ENCODE measurements around the gene TMEM272. TPM values are rescaled to one million over a fixed set of nuclear protein-coding genes. Genes with fewer than 3 reads are reported as not detected.
A peak's percentile ranks its signal among the peaks of the same experiment; 100 is the strongest.

The TMEM272 gene
- total RNA-seq, 8 experiments from 2014 or later: 0.18 to 0.63 (median 0.29) TPM; not detected in 1

DNA sequence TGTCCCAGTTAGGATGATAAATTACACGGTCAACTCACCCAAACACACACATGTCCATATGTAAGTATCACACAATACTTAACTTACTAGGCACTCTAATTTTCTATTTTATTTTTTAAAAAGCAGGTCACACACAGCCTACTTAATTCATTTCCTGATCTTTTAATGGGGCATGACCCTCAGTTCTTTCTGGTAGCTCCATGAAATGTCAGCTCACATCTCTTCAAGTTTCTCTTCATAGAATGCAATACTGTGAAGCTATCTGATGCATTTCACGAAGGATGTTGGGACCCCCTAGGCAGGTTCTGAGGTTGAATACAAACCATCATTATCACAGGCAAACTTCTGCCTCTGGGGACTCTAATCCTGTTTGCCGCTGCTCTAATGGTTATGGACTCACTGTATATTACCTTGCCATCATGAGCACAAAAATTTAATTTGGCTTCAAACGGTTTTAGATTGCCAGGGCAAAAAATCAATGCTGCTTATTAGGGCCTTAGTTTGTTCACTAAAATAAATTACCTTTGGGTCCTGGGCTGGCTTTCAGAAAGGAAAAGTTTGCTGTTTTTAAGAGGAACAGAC, 24.9 kb downstream of the TMEM272 start:
- in situ Hi-C loops (cut with MboI; ENCODE audit: low pct_unique_long_range_greater_than_20kb in 2 of 9, low sequenced_read_pairs in 9 of 9, unreplicated experiment in 9 of 9): loop anchor here in 4 of 9 experiments (10.0 to 25.0 kb wide), 2 partner anchors 315 to 317 kb away; partner anchors contain the start of gene NEK5 (in 3 of the 4)
- Histone ChIP-seq H3K4me1 (replicated peaks in 1 of 2) (peaks cover 0 to 7% of the 10 kb centered on the region in 2 donors), H3K27ac (no peak overlapping the region), H3K4me3 (no peak overlapping the region)
- WGBS, 10 experiments: 37 to 93% (median 69%) methylated on average over 1 to 4 of the region's 4 CpGs; no CpG with 5 or more reads in 1 of the 10 experiments
- no peak for ATAC-seq (replicated peaks in 6 of 8)

DNA sequence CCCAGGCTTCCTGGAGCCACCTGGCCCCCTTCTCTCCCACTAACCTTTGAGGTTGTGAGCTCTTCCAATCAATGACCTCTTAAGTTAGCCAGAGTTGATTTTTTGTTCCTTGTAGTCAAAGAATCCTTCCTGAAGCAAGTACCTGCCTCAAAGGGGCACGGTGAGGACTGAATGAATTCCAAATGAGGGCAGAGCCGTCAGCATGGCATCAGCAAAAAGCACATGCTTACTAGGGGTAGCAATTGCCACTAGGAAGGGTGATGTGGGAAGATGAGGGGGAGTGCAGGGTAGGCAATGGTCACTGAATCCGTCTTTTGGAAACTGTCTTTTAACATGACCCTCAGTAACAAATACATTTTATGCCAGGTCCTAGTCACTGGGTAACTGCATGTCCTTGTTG, 25.4 kb downstream of the TMEM272 start:
- no peak for ATAC-seq (replicated peaks in 6 of 8)
- no peak overlapping the region for H3K27ac ChIP-seq
- in situ Hi-C loops (cut with MboI; ENCODE audit: low pct_unique_long_range_greater_than_20kb in 2 of 9, low sequenced_read_pairs in 9 of 9, unreplicated experiment in 9 of 9): loop anchor here in 3 of 9 experiments (25.0 kb wide), 1 partner anchor 318 kb away; the partner anchor contains the start of gene NEK5 (in 3 of the 3)
- H3K4me1 ChIP-seq (replicated peaks in 1 of 2): peaks cover 0 to 4% of the 10 kb centered on the region in 2 donors
- 40 to 100% (median 83%) methylated on average over 1 to 3 of the region's 3 CpGs; no CpG with 5 or more reads in 5 of the 10 experiments for WGBS, 10 experiments
- H3K4me3 ChIP-seq: no peak overlapping the region

DNA sequence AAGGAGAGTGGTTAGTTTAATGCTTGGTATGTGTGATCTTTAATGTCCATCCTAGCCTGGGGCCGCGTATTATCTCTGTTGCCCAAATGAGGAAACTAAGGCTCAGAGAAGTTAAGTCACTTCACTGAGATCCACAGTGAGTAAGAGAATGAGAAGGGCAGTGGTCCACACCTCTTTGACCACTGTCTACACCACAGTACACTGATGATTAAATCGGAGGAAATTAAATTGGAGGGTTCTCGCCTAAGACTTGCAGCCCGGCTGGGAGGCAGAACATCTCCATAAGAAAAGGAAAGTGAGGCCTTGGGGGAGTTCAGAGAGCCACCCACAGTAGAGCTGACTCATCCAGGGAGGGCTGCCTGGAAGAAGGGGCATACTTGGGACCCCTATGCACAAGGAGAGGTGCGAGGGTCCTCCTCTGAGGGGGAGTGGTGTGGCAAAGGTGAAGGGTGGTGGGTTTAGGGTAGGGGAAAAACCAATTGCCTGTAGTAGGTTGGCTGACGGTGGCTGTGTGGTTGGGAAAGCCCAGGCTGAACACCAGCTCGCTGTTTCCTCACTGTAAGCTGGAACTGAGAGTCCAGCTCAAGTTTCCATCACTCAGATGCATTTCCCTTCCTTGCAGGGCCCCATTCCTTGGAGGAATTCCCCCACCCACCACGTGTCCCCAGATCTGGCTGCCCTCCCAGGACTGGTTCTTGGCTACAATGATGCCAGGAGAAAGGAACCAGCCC, 26.0 kb downstream of the TMEM272 start:
- WGBS, 10 experiments: 31 to 100% (median 82%) methylated on average over 2 to 6 of the region's 9 CpGs; no CpG with 5 or more reads in 2 of the 10 experiments
- in situ Hi-C loops (cut with MboI; ENCODE audit: low pct_unique_long_range_greater_than_20kb in 2 of 9, low sequenced_read_pairs in 9 of 9, unreplicated experiment in 9 of 9): loop anchor here in 3 of 9 experiments (25.0 kb wide), 1 partner anchor 318 kb away; the partner anchor contains the start of gene NEK5 (in 3 of the 3)
- Histone ChIP-seq H3K4me1 (replicated peaks in 1 of 2) (peaks cover 0 to 4% of the 10 kb centered on the region in 2 donors), H3K4me3 (no peak overlapping the region), H3K27ac (no peak overlapping the region)
- ATAC-seq (replicated peaks in 6 of 8): peak in 3 of 8 experiments; percentile 25 to 83 (median 66)

DNA sequence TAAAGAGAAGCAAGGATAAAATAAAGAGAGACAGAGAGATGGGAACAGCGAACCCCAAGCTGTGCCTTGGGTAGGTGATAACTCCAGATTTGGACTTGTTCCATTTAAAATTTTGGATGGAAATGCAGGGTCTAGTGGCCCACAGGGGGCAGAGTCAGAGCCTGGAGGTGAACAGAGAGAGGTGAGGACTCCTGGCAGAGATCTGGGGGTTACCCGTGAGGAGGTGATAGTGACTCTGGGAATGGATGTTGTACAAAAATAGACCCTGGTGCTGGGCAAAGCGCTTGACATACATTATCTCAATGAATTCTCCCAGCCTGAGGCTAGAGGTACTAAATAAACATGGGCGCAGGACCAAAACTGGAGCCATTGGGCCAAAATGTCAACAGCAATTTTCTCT, 26.7 kb downstream of the TMEM272 start:
- 47 to 100% (median 95%) methylated on average over 1 to 4 of the region's 4 CpGs; no CpG with 5 or more reads in 3 of the 10 experiments for WGBS, 10 experiments
- in situ Hi-C loops (cut with MboI; ENCODE audit: low pct_unique_long_range_greater_than_20kb in 2 of 9, low sequenced_read_pairs in 9 of 9, unreplicated experiment in 9 of 9): loop anchor here in 3 of 9 experiments (25.0 kb wide), 1 partner anchor 319 kb away; the partner anchor contains the start of gene NEK5 (in 3 of the 3)
- no peak for ATAC-seq (replicated peaks in 6 of 8)
- H3K4me3 ChIP-seq: no peak overlapping the region
- H3K27ac ChIP-seq: no peak overlapping the region
- H3K4me1 ChIP-seq (replicated peaks in 1 of 2): peaks cover 0 to 4% of the 10 kb centered on the region in 2 donors

DNA sequence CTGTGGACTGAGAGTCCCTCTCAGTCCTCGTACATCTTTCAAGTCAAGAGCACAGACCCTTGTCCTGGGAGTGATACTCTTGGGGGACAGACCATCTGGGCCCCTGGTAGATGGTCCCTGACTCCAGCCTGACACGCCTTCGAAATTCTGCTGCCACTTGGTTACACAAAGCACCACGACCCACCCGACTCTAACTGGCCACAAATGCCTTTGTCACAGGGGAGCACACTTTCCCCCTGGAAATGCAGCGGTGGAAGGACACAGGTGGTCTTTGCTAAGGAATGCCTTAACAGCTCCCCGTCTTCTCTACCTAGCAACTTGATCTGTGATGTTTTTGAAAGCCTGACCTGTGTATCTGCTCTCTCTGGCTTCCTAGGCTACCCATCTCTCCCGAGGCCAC, 27.3 kb downstream of the TMEM272 start:
- no peak overlapping the region for H3K27ac ChIP-seq
- H3K4me1 ChIP-seq (replicated peaks in 1 of 2): peaks cover 0 to 4% of the 10 kb centered on the region in 2 donors
- H3K4me3 ChIP-seq: no peak overlapping the region
- in situ Hi-C loops (cut with MboI; ENCODE audit: low pct_unique_long_range_greater_than_20kb in 2 of 9, low sequenced_read_pairs in 9 of 9, unreplicated experiment in 9 of 9): loop anchor here in 3 of 9 experiments (25.0 kb wide), 1 partner anchor 320 kb away; the partner anchor contains the start of gene NEK5 (in 3 of the 3)
- WGBS, 10 experiments: 52 to 80% (median 78%) methylated on average over 1 to 7 of the region's 8 CpGs; no CpG with 5 or more reads in 6 of the 10 experiments
- no peak for ATAC-seq (replicated peaks in 6 of 8)

DNA sequence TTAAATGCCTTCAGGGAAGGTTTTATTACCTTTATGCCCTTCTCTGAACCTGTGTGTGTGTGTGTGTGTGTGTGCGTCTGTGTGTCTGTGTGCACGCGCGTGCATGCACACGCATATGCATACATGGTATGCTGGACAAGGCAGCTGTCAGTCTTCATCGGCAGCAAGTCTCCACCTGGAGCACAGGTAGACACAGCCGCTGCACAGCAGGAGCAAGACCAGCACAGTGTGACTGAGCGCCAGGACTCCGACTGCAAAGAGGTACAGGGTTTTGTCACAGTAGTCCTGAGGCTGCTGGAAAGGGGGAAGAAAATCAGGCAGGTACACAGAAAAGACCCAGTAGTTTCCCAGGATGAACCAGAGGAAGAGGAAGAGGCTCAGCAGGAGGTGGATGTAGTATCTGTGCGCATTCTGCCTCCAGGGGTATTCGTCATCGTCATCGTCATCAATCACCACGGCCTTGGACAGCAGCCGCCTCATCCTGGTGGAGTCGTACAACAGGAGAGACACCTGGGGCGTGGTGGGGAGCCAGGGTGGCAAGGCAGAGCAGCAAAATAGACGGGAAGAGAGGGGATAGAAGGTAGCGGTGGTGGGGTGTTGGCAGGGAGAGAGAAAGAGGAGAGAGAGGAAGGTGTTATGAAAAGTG, 28.2 kb downstream of the TMEM272 start:
- Histone ChIP-seq H3K4me3 (no peak overlapping the region), H3K27ac (no peak overlapping the region), H3K4me1 (replicated peaks in 1 of 2) (peaks cover 0 to 4% of the 10 kb centered on the region in 2 donors)
- ATAC-seq (replicated peaks in 6 of 8): no peak
- in situ Hi-C loops (cut with MboI; ENCODE audit: low pct_unique_long_range_greater_than_20kb in 2 of 9, low sequenced_read_pairs in 9 of 9, unreplicated experiment in 9 of 9): loop anchor here in 3 of 9 experiments (25.0 kb wide), 1 partner anchor 321 kb away; the partner anchor contains the start of gene NEK5 (in 3 of the 3)
- WGBS, 10 experiments: 19 to 95% (median 69%) methylated on average over 1 to 11 of the region's 19 CpGs; no CpG with 5 or more reads in 1 of the 10 experiments

DNA sequence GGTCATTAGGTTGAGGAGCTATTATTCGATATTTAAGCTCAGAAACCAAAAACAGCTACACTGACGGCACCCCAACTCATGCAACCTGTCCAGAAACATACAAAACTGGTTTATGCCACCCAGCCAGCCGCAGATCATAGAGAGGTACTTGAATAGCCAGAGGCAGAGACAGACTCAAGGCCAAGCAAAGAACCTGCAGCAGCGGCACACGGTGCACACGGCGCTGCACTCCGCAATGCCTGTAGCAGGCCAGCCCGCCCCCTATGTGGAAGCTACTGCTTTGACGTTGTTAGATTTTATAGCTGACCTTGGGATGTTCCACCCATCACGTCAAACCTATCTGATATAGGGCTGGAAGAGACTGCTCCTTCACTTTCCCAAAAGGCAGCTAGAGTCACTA, 29.1 kb downstream of the TMEM272 start:
- no peak for ATAC-seq (replicated peaks in 6 of 8)
- peaks cover 0 to 4% of the 10 kb centered on the region in 2 donors for H3K4me1 ChIP-seq (replicated peaks in 1 of 2)
- WGBS, 10 experiments: 50 to 100% (median 80%) methylated on average over 1 to 6 of the region's 11 CpGs; no CpG with 5 or more reads in 3 of the 10 experiments
- H3K27ac ChIP-seq: no peak overlapping the region
- in situ Hi-C loops (cut with MboI; ENCODE audit: low pct_unique_long_range_greater_than_20kb in 2 of 9, low sequenced_read_pairs in 9 of 9, unreplicated experiment in 9 of 9): loop anchor here in 3 of 9 experiments (25.0 kb wide), 1 partner anchor 321 kb away; the partner anchor contains the start of gene NEK5 (in 3 of the 3)
- no peak overlapping the region for H3K4me3 ChIP-seq

DNA sequence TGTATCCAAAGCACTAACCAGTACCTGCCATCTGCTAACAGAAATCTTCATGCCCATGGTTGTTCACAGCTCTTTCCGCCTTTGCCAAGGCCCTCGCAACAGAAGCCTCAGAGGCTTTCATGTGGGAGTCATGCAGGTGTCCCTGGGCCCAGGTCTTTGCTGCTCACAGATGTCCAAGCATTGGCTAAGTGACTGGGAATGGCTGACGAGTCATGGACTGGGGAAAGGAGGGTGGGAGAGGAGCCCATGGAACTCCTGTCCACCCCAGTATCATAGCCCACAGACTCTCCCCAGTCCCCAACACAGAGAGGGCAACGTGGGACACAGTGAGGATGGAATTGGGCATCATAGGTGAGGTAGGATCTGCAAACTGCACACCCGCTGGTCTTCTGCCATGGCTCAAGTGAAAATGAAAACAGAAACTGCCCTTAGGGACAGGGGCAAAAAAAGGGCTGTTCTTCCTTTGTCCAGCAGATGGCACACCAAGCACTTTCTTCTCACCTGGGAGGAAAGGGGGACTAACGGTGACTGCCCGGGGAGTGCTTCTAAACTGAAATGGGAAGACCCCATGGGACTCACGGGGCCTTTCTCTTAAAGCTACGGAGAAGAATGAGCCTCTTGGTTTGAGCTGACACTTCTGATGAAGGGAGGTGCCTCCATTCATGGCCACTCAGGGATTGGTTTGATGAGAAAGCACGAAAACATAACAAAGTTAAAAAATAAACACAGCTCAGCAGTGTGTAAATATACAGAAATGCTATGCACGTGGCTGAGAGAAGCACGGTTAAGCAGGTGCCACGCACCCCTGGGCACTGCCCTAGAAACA, 29.9 kb downstream of the TMEM272 start:
- Histone ChIP-seq H3K4me3 (no peak overlapping the region), H3K4me1 (replicated peaks in 1 of 2) (peaks cover 0 to 4% of the 10 kb centered on the region in 2 donors), H3K27ac (no peak overlapping the region)
- in situ Hi-C loops (cut with MboI; ENCODE audit: low pct_unique_long_range_greater_than_20kb in 2 of 9, low sequenced_read_pairs in 9 of 9, unreplicated experiment in 9 of 9): loop anchor here in 3 of 9 experiments (25.0 kb wide), 1 partner anchor 322 kb away; the partner anchor contains the start of gene NEK5 (in 3 of the 3)
- ATAC-seq (replicated peaks in 6 of 8): peak; percentile 39 to 93 (median 70)
- WGBS, 10 experiments: 7 to 100% (median 27%) methylated on average over 1 to 11 of the region's 13 CpGs

DNA sequence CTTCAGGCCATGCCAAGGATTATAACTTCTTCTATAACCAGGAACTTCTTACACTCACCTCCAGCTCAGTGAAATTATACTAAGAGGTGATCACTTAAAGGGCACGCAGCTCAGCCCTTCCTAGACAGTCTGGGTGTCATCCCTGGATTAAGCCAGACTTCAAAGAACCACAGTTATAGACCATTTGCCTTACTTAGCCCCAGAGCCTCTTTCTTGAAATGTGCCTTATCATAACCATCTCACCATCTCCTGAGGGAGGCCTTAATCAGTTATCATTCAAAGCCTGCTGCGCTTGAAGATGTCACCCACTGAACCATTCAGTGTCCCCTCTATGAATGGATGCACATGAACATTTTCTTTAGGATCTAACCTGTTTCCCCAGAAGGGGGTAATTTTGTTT, 30.9 kb downstream of the TMEM272 start:
- WGBS, 10 experiments: 83 to 100% (median 100%) methylated on average over 1 to 2 of the region's 2 CpGs; no CpG with 5 or more reads in 2 of the 10 experiments
- no peak for ATAC-seq (replicated peaks in 6 of 8)

DNA sequence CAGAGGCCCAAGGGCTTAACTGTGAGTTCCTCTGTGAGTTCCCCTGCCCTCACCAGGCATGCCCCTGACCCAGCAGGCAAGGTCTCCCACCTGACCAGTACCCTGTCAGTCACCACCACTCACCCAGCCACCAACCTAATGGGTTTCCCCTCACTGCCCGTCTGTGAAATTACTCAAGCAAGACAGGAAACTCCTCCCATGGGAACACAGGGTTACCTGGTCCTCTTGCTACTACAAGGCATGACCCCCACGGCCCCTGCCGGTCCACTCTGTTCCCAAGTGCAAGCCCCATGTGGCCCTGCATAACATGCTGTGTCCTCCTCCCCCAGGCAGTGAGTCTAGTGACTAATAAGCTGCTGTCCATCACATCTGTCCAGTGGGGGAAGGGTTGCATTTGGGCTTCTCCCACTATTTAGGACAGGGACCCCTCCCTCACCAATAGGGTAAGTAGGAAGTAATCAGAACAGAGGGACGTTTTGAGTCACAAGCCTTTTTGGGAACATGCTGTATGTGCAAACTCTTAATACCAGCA, 33.0 kb downstream of the TMEM272 start:
- peak in 2 of 8 experiments; percentile 16 to 21 for ATAC-seq (replicated peaks in 6 of 8)
- WGBS, 10 experiments: 44 to 80% (median 49%) methylated on average over 1 to 2 of the region's 4 CpGs; no CpG with 5 or more reads in 7 of the 10 experiments
- no peak overlapping the region for H3K4me3 ChIP-seq
- H3K4me1 ChIP-seq (replicated peaks in 1 of 2): peaks cover 2 to 8% of the 10 kb centered on the region in 2 donors
- H3K27ac ChIP-seq: no peak overlapping the region
- in situ Hi-C loops (cut with MboI; ENCODE audit: low pct_unique_long_range_greater_than_20kb in 2 of 9, low sequenced_read_pairs in 9 of 9, unreplicated experiment in 9 of 9): loop anchor here in 3 of 9 experiments (25.0 kb wide), 1 partner anchor 325 kb away; the partner anchor contains the start of gene NEK5 (in 3 of the 3)

More for the DNA sequence above, 30.9 kb downstream of the TMEM272 start:
- Histone ChIP-seq H3K4me3 (no peak overlapping the region), H3K4me1 (replicated peaks in 1 of 2) (peaks cover 0 to 4% of the 10 kb centered on the region in 2 donors), H3K27ac (no peak overlapping the region)
- in situ Hi-C loops (cut with MboI; ENCODE audit: low pct_unique_long_range_greater_than_20kb in 2 of 9, low sequenced_read_pairs in 9 of 9, unreplicated experiment in 9 of 9): loop anchor here in 3 of 9 experiments (25.0 kb wide), 1 partner anchor 323 kb away; the partner anchor contains the start of gene NEK5 (in 3 of the 3)

DNA sequence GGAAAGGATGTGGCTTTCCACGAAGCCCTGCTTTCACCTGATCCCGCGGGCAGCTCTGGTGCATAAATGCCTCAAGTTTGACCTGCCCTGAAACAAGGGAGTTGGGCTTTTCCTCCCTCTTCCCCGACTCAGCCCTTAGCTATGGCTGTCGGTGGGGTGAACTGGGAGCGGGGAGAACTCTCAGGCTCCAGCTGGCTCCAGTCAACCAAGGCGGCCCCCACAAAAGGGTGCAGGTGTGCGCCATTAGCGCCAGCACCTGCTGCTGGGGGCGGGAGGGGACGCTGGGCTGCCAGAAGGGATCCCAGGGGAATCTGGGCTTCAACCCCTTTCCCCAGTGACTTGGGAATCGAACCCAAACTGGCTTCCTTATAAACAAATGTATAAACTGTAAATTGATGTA, 33.9 kb downstream of the TMEM272 start:
- peaks cover 12 to 17% of the 10 kb centered on the region in 2 donors for H3K4me1 ChIP-seq (replicated peaks in 1 of 2)
- no peak for ATAC-seq (replicated peaks in 6 of 8)
- WGBS, 10 experiments: 53 to 79% (median 59%) methylated on average over 3 to 8 of the region's 12 CpGs; no CpG with 5 or more reads in 5 of the 10 experiments
- no peak overlapping the region for H3K27ac ChIP-seq
- in situ Hi-C loops (cut with MboI; ENCODE audit: low pct_unique_long_range_greater_than_20kb in 2 of 9, low sequenced_read_pairs in 9 of 9, unreplicated experiment in 9 of 9): loop anchor here in 3 of 9 experiments (25.0 kb wide), 1 partner anchor 326 kb away; the partner anchor contains the start of gene NEK5 (in 3 of the 3)
- no peak overlapping the region for H3K4me3 ChIP-seq

Data from motor neuron (in vitro differentiated cells).